Keratinocyte (primary cell): ENCODE data around the gene FAN1. TPM values are rescaled to one million over a fixed set of nuclear protein-coding genes. Genes with fewer than 3 reads are reported as not detected.
A peak's percentile ranks its signal among the peaks of the same experiment; 100 is the strongest.

Source experiments
- DNase-seq: peaks from one replicate; pipeline ENCODE4 v3.0.0-alpha.2; 2011; ENCODE audit warnings: low read depth, missing footprints, low spot score
- FAIRE-seq: peaks from 2 replicates; lab custom pipeline; 2011; peaks lifted over from hg19 to GRCh38; lab: Jason Lieb, UNC
- H2AFZ ChIP-seq: 2 replicates; pipeline ENCODE4 v1.6.0; 2012; ENCODE audit warnings: low read length, control low read depth, inconsistent platforms; ENCODE audit not compliant: control insufficient read depth
- H3K27ac ChIP-seq: 2 replicates; pipeline ENCODE4 v1.5.1; 2011; ENCODE audit warnings: low read length; ENCODE audit not compliant: control insufficient read depth, insufficient read depth
- H3K27me3 ChIP-seq: 3 replicates; pipeline ENCODE4 v1.6.0; 2011; ENCODE audit warnings: low read length; ENCODE audit not compliant: control insufficient read depth, insufficient read depth; ENCODE audit errors: extremely low read depth
- H3K36me3 ChIP-seq, 2 experiments: 2 replicates in 1 of 2; 3 replicates in 1 of 2; pipeline ENCODE4 v1.5.1; 2011; ENCODE audit warnings: low read length in 2 of 2, mild to moderate bottlenecking in 1 of 2; ENCODE audit not compliant: control insufficient read depth in 2 of 2, insufficient read depth in 2 of 2; ENCODE audit errors: extremely low read depth in 1 of 2
- H3K4me1 ChIP-seq: 3 replicates; pipeline ENCODE4 v1.5.1; 2011; ENCODE audit warnings: low read length; ENCODE audit not compliant: control insufficient read depth, insufficient read depth; ENCODE audit errors: extremely low read depth
- H3K4me2 ChIP-seq: 3 replicates; pipeline ENCODE4 v1.6.0; 2011; ENCODE audit warnings: low read depth, low read length; ENCODE audit not compliant: control insufficient read depth, insufficient read depth; ENCODE audit errors: extremely low read depth
- H3K4me3 ChIP-seq, 3 experiments: fragments of 200-600 bp in 1 of 3; sonication (generic) in 1 of 3; 2 replicates in 2 of 3; 3 replicates in 1 of 3; pipeline ENCODE4 v1.5.1; 2011 to 2016; ENCODE audit warnings: low read length in 3 of 3, mild to moderate bottlenecking in 3 of 3, control low read depth in 2 of 3, inconsistent platforms in 1 of 3, low read depth in 1 of 3, mixed read lengths in 1 of 3, mixed run types in 1 of 3, moderate library complexity in 1 of 3; ENCODE audit not compliant: control insufficient read depth in 2 of 3, insufficient read depth in 2 of 3; ENCODE audit errors: extremely low read depth in 1 of 3
- H3K79me2 ChIP-seq: 2 replicates; pipeline ENCODE4 v1.6.0; 2012; ENCODE audit warnings: low read length; ENCODE audit not compliant: control insufficient read depth, insufficient read depth
- H3K9ac ChIP-seq: 3 replicates; pipeline ENCODE4 v1.6.0; 2011; ENCODE audit warnings: low read length; ENCODE audit not compliant: control insufficient read depth, insufficient read depth; ENCODE audit errors: extremely low read depth
- H3K9me1 ChIP-seq: 3 replicates; pipeline ENCODE4 v1.6.0; 2011; ENCODE audit warnings: low read length; ENCODE audit not compliant: control insufficient read depth, insufficient read depth; ENCODE audit errors: extremely low read depth
- H3K9me3 ChIP-seq: 2 replicates; pipeline ENCODE4 v1.5.1; 2012; ENCODE audit warnings: low read depth, low read length; ENCODE audit not compliant: control insufficient read depth
- H4K20me1 ChIP-seq: 3 replicates; pipeline ENCODE4 v1.6.0; 2011; ENCODE audit warnings: low read length; ENCODE audit not compliant: control insufficient read depth, insufficient read depth; ENCODE audit errors: extremely low read depth
- EZH2 ChIP-seq: IDR thresholded peaks from one replicate; pipeline ENCODE4 v1.6.1; 2012; ENCODE audit warnings: inconsistent platforms, mild to moderate bottlenecking, low read length, moderate library complexity
- dilution Hi-C: fragments of 300-500 bp; cut with MboI; formaldehyde crosslinking; loops from one replicate; pipeline ENCODE4 v1.7.0; 2020; ENCODE audit warnings: low sequenced_read_pairs; ENCODE audit not compliant: extremely low pct_ligation_motif_present
- polyA plus RNA-seq, 5 experiments: library from polyadenylated mRNA; depleted of rRNA in 3 of 5; stranded (reverse) in 3 of 5; stranded (forward) in 1 of 5; unstranded in 1 of 5; fragments of >200 nt; gene quantifications; 1 replicate in 1 of 5; 2 replicates in 3 of 5; 3 replicates in 1 of 5; pipeline versions ENCODE4 v1.2.1 to v1.2.3, GENCODE V29; 2011 to 2012; ENCODE audit warnings: missing spikeins in 2 of 5, low read depth in 1 of 5, low replicate concordance in 1 of 5
- TF ChIP-seq, protein P1 (sequence below), 3 experiments: IDR thresholded peaks in 1 of 3; conservative IDR thresholded peaks in 1 of 3; optimal IDR thresholded peaks in 1 of 3; 2 replicates in 2 of 3; 3 replicates in 1 of 3; pipeline versions ENCODE3 to v1.5.1; 2011; ENCODE audit warnings: low read length in 3 of 3, mild to moderate bottlenecking in 3 of 3, moderate library complexity in 2 of 3, control low read depth in 1 of 3, inconsistent platforms in 1 of 3; ENCODE audit not compliant: insufficient read depth in 2 of 3; ENCODE audit errors: extremely low read depth in 1 of 3

Gene FAN1
- polyA plus RNA-seq, 1 donor (not counting 4 experiments of a cell fraction or from before 2014, with no cell fraction given): 17.2 TPM

DNA sequence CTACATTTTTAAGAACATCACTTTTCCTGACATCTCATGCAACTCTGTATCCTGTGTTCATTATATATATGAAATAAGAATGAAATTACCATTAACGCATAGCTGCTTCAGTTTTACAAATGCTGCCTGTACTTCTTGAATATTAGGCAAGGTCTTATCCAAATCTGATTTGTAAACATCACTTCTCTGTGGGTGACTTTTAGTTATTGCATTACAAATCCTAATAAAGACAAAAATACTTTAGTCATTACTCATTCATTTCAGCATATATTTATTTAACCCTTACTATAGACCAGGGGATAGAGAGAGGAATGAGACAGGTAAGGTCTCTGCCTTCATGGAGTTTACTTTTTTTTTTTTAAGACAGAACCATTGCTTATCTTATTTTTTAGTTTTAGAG, 51.0 kb downstream of the FAN1 start:
- Histone ChIP-seq H3K36me3 (peaks cover 15 to 43% of the 10 kb centered on the region in 2 experiments), H3K27me3 (no peaks in the 10 kb centered on the region), H4K20me1 (no peaks in the 10 kb centered on the region), H3K4me1 (peaks cover 14% of the 10 kb centered on the region), H2AFZ (no peak overlapping the region), H3K79me2 (no peaks in the 10 kb centered on the region), H3K9me3 (no peaks in the 10 kb centered on the region), H3K4me2 (no peak overlapping the region), H3K9me1 (no peaks in the 10 kb centered on the region), H3K4me3 (no peak overlapping the region), H3K9ac (no peak overlapping the region), H3K27ac (peak overlapping the region; percentile 34)
- dilution Hi-C loops: no loop called here
- no peak for FAIRE-seq
- no peak for DNase-seq
- TF ChIP-seq, protein P1, sequence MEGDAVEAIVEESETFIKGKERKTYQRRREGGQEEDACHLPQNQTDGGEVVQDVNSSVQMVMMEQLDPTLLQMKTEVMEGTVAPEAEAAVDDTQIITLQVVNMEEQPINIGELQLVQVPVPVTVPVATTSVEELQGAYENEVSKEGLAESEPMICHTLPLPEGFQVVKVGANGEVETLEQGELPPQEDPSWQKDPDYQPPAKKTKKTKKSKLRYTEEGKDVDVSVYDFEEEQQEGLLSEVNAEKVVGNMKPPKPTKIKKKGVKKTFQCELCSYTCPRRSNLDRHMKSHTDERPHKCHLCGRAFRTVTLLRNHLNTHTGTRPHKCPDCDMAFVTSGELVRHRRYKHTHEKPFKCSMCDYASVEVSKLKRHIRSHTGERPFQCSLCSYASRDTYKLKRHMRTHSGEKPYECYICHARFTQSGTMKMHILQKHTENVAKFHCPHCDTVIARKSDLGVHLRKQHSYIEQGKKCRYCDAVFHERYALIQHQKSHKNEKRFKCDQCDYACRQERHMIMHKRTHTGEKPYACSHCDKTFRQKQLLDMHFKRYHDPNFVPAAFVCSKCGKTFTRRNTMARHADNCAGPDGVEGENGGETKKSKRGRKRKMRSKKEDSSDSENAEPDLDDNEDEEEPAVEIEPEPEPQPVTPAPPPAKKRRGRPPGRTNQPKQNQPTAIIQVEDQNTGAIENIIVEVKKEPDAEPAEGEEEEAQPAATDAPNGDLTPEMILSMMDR (optimal IDR thresholded peaks at IDR 0.05 in 1 of 3, IDR thresholded peaks at IDR 0.05 in 1 of 3, conservative IDR thresholded peaks at IDR 0.05 in 1 of 3; ENCODE audit: extremely low read depth in 1 of 3, insufficient read depth in 2 of 3, low read length in 3 of 3): no peak
- no peak for TF ChIP-seq EZH2

GRCh38 chr15:30956216-30957124, 52.8 kb downstream of the FAN1 start:
- no peak overlapping the region for H2AFZ ChIP-seq

More at GRCh38 chr15:30956216-30957124, 52.8 kb downstream of the FAN1 start:
- Histone ChIP-seq H3K4me3 (no peak overlapping the region), H3K4me1 (peaks cover 15% of the 10 kb centered on the region), H3K36me3 (peaks cover 18 to 49% of the 10 kb centered on the region in 2 experiments), H3K9me3 (no peaks in the 10 kb centered on the region), H3K9ac (no peak overlapping the region), H3K9me1 (no peaks in the 10 kb centered on the region), H3K4me2 (no peak overlapping the region), H3K27ac (no peak overlapping the region), H3K79me2 (no peaks in the 10 kb centered on the region), H4K20me1 (no peaks in the 10 kb centered on the region), H3K27me3 (no peaks in the 10 kb centered on the region)
- TF ChIP-seq, protein P1 (optimal IDR thresholded peaks at IDR 0.05 in 1 of 3, IDR thresholded peaks at IDR 0.05 in 1 of 3, conservative IDR thresholded peaks at IDR 0.05 in 1 of 3; ENCODE audit: extremely low read depth in 1 of 3, insufficient read depth in 2 of 3, low read length in 3 of 3): no peak
- no peak for TF ChIP-seq EZH2
- peak; percentile 13 for FAIRE-seq
- DNase-seq: no peak
- dilution Hi-C loops: no loop called here
